Measurements from ENCODE around the gene STARD10. TPM values are rescaled to one million over a fixed set of nuclear protein-coding genes. Genes with fewer than 3 reads are reported as not detected.

STARD10 gene
- total and polyA plus RNA-seq, 9 of the 15 experiments (the other 6 are each of a cell fraction or from before 2014, with no cell fraction given) = 0.15 to 52.9 (median 32.3) TPM

- DNase-seq (ENCODE audit: extremely low read depth in 1 of 4, low spot score in 3 of 4) = no peak
- H3K4me2 ChIP-seq (ENCODE audit: insufficient read depth, low read length) = no peak overlapping the region
- H3K9me3 ChIP-seq (replicated peaks; ENCODE audit: control insufficient read depth, insufficient read depth, low read depth, low read length) = no peaks in the 10 kb centered on the region
- H3K36me3 ChIP-seq (ENCODE audit: control insufficient read depth, insufficient read depth, low read length) = no peaks in the 10 kb centered on the region; the same call in 1 of the 3 replicates
- no peaks in the 10 kb centered on the region for H3K27me3 ChIP-seq (ENCODE audit: control insufficient read depth in 2 of 2, insufficient read depth in 2 of 2, low read length in 2 of 2)
- intact Hi-C loops (cut with micrococcal nuclease) (no loop called here), in situ Hi-C loops (cut with MboI) (no loop called here)
- no peaks in the 10 kb centered on the region for H4K20me1 ChIP-seq (replicated peaks; ENCODE audit: control insufficient read depth, insufficient read depth, low read length)
- H3K79me2 ChIP-seq (ENCODE audit: control insufficient read depth, insufficient read depth, low read length) = peaks cover 3% of the 10 kb centered on the region; the same call in 1 of the 3 replicates
- H3K9ac ChIP-seq (ENCODE audit: insufficient read depth in 1 of 2, low read depth in 2 of 2, low read length in 2 of 2) = peak overlapping the region in 1 of 2 experiments; percentile 70; a peak in 2 of 4 replicates
- CTCF ChIA-PET (ENCODE audit: low intra/inter-chr PET ratio) = no interaction called here
- POLR2A ChIA-PET = interaction anchor here (0.5 to 1.4 kb wide), 3 partner anchors 43 to 507 kb away, joined by 3 to 4 read pairs (median 4); no protein-coding TSS in a partner anchor
- no peak for TF ChIP-seq NELFE (IDR thresholded peaks at IDR 0.05; ENCODE audit: insufficient read depth, insufficient read length)
- no peak for TF ChIP-seq ZNF124 (CRISPR knock-in tag; IDR thresholded peaks at IDR 0.05)
- TF ChIP-seq RBFOX2 (IDR thresholded peaks at IDR 0.05; ENCODE audit: low read depth, low read length) = peak; percentile 54
- no peak for TF ChIP-seq SUPT5H (IDR thresholded peaks at IDR 0.05)
- no peak for TF ChIP-seq FOS (IDR thresholded peaks at IDR 0.05; ENCODE audit: extremely low read depth, insufficient read length)
- no peak for TF ChIP-seq FOXA3 (CRISPR knock-in tag; conservative IDR thresholded peaks at IDR 0.05 in 1 of 2, IDR thresholded peaks at IDR 0.05 in 1 of 2)
- TF ChIP-seq THRAP3 (IDR thresholded peaks at IDR 0.05; ENCODE audit: borderline replicate concordance) = no peak
- no peak for TF ChIP-seq E2F5 (CRISPR knock-in tag; IDR thresholded peaks at IDR 0.05)
- no peak for TF ChIP-seq ZNF133 (CRISPR knock-in tag; IDR thresholded peaks at IDR 0.05)
- TF ChIP-seq TRIM25 (IDR thresholded peaks at IDR 0.05; ENCODE audit: borderline replicate concordance) = no peak
- no peak for TF ChIP-seq TEAD2 (tag; IDR thresholded peaks at IDR 0.05)
- TF ChIP-seq TOE1 (IDR thresholded peaks at IDR 0.05; ENCODE audit: borderline replicate concordance) = no peak
- TF ChIP-seq TOE1 (CRISPR knock-in tag; IDR thresholded peaks at IDR 0.05; ENCODE audit: borderline replicate concordance, low read depth) = no peak
- no peak for TF ChIP-seq MAFF (IDR thresholded peaks at IDR 0.05; ENCODE audit: low read length)
- TF ChIP-seq DNMT1 (IDR thresholded peaks at IDR 0.05) = no peak
- no peak for TF ChIP-seq SMARCC2 (IDR thresholded peaks at IDR 0.05; ENCODE audit: low read depth)
- TF ChIP-seq HNRNPL (IDR thresholded peaks at IDR 0.05; ENCODE audit: low read depth, low read length) = 0 out of 2 replicates have a peak, but pooled peaks have one; percentile 28
- TF ChIP-seq CSDE1 (IDR thresholded peaks at IDR 0.05) = no peak
- no peak overlapping the region for H2AFZ ChIP-seq (ENCODE audit: low read depth, low read length)
- no peak overlapping the region for H3K27ac ChIP-seq (ENCODE audit: extremely low read depth, low read depth, low read length)
- BruUV-seq (replicated peaks) = no TSS peak
- no peak for ATAC-seq
- no peak overlapping the region for H3K4me3 ChIP-seq
- H3K9me1 ChIP-seq (ENCODE audit: control insufficient read depth, insufficient read depth, low read length) = peaks cover 7% of the 10 kb centered on the region
- H3K4me1 ChIP-seq (replicated peaks in 1 of 2; ENCODE audit: control insufficient read depth in 2 of 2, insufficient read depth in 2 of 2, low read length in 2 of 2) = peaks cover 32 to 53% of the 10 kb centered on the region in 2 experiments
- WGBS (ENCODE audit: insufficient coverage, low coverage, missing lambda C conversion rate) = 68% methylated on average over 12 of the region's 12 CpGs
- no peak for FAIRE-seq
These were observed 21.8 kb downstream of the STARD10 start for GRCh38 chr11:72772059-72772458.

Data from K562 (cell line).